NCI-H2196 treated with DMSO at 0.1 percent for 48 hours (cell line): ENCODE results near the gene CRAMP1.

Experiments
- DNase-seq: peaks from one replicate; lab custom pipeline; 2025; ENCODE audit not compliant: unreplicated experiment; lab: John Stamatoyannopoulos, UW

CRAMP1 gene

DNA sequence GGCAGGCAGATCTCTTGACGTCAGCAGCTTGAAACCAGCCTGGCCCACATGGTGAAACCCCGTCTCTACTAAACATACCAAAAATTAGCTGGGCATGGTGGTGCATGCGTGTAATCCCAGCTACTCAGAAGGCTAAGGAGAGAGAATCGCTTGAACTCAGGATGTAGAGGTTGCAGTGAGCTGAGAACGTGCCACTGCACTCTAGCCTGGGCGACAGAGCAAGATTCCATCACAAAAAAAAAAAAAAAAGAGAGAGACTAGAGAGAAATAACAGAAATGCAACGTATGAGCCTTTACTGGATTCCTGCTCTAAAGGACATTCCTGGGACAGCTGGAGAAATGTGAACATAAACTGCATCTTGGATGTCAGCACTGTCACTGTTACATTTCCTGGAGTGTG lies 11.1 kb upstream of the CRAMP1 start:
- DNase-seq = no peak

GRCh38 chr16:1601489-1601888 lies 10.7 kb upstream of the CRAMP1 start:
- DNase-seq = no peak

DNA sequence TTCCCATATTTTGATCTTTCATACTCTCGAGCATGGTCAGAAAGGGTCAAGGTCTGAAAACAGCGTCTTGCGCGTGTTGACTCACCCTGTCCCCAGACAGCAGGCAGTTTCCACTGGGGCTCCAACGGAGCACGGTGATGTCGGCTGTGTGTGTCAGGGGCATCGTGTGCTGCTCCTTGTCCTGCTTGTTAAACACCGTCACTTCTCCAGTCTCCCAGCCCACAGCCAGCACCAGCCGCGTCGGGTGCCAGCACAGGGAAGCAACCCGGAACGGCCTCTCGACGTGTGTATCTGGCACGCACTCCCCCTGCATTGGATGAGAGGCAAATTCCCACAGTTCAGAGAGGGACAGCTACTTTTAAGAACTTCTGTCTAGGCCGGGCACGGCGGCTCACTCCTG lies 9.9 kb upstream of the CRAMP1 start:
- no peak for DNase-seq

GRCh38 chr16:1606774-1607173 lies 5.4 kb upstream of the CRAMP1 start:
- DNase-seq = no peak

DNA sequence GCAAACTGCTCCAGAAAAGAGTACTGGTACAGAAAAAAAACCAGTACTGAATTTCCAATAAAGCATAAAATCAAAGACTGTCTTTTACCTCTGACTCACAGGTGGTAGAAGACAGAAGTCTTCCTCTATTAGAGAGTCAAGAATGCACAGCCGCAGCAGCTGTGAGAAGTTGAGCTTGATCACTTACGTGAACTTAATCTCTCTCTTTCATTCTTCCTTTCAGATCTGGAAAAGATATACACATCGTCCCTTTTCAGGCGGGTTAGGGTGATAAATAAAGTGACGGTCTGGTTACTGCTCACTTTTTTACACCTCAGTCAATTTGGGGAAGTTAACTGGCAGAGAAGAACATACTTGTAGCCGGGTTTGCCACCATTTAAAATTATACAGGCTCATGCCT lies 4.2 kb upstream of the CRAMP1 start:
- no peak for DNase-seq

GRCh38 chr16:1610071-1610898 lies 1.9 kb upstream of the CRAMP1 start:
- peak; percentile 87 for DNase-seq

GRCh38 chr16:1610899-1611632 lies 1.1 kb upstream of the CRAMP1 start:
- DNase-seq = no peak

- DNase-seq = no peak
Measured at GRCh38 chr16:1613211-1613622, 1.1 kb downstream of the CRAMP1 start.

GRCh38 chr16:1613728-1614455 lies 1.7 kb downstream of the CRAMP1 start:
- DNase-seq = no peak

- no peak for DNase-seq
Measured at GRCh38 chr16:1614456-1615102, 2.4 kb downstream of the CRAMP1 start.

DNA sequence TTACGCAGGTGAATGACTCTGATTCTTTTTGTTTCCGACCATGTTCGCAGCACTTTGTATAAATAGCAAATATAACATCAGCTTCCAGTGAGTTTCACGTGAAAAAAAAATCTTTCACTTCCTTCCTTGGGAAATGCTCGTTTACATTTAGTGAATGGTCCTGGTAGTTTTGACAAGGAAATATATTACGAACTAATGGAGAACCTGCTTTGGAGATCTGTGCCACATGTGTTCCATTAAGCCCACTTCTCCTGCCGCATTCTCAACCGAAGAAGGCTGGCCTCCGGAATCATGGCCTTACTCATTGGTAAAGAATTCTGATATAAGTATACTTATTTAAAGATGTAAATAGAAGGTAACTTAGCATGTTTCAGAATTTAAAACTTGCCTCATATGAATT lies 3.6 kb downstream of the CRAMP1 start:
- DNase-seq = no peak

DNA sequence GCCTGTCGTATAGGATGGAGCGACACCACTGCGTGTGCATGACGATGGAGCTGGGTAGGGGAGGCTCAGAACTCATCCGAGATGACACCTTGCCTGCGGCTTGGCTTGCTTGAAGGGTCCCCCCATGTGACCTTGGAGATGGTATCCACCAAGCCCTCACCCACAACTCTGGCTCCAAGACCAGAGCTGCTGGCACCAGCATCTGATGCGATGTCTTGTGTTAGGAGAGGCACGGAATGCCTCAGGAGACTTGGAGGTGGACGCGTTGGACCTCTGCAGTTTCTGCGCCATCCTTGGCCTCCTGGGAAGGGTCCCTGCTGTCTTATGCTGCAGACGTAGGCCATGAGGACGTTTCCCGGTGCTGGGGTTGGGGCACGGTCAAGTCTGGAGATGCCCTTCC lies 7.8 kb downstream of the CRAMP1 start:
- DNase-seq = no peak

- DNase-seq = no peak
Measured at GRCh38 chr16:1620391-1620790, 8.2 kb downstream of the CRAMP1 start.

GRCh38 chr16:1621851-1622250 lies 9.7 kb downstream of the CRAMP1 start:
- DNase-seq = no peak

DNA sequence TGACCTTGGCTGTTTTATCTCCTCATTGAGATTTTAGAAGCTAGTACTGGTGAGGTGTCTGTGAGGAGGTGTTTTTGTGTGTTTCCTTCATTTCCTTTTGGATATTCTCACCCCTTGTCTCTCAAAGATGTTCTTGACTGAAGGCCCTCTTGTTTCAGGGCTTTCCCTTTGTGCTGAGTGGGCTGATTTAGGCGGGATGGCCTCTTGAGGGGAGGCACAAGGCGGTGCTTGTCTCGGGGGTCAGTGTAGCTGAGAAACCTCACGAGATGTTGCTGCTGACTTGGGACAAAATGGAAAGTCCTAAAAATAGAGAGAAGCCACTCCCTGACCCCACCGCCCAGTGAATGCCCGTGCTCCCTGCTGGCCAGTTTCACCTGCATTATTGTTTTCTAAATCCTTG lies 14.2 kb downstream of the CRAMP1 start:
- no peak for DNase-seq

DNA sequence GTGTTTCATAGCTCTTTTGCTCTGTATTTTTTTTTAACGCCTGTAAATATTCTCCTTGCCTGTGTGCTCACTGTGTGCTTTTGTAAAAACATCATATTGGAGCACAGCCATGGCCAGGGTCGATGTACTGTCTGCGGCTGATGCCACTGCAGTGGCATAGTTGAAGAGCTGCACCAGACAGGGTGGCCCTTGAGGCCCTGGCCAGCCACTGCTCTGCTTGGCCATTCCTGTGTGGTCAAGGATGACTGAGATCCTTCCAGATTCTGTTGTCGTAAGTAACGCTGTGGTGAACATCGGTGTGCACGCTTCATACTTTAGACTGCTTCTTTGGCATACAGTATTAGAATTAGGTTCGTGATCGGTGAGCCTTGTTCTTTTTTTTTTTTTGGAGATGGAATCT lies 14.6 kb downstream of the CRAMP1 start:
- DNase-seq = no peak

- DNase-seq = no peak
Measured at GRCh38 chr16:1630450-1631213, 18.5 kb downstream of the CRAMP1 start.

- DNase-seq = no peak
Measured at GRCh38 chr16:1631230-1631629, 19.1 kb downstream of the CRAMP1 start.

GRCh38 chr16:1631931-1632637 lies 19.9 kb downstream of the CRAMP1 start:
- no peak for DNase-seq

GRCh38 chr16:1632638-1632970 lies 20.4 kb downstream of the CRAMP1 start:
- DNase-seq = no peak
